ENCODE results near the gene TOM1L2.

TOM1L2 gene

GRCh38 chr17:17846003-17846402 lies 126.2 kb downstream of the TOM1L2 start:
- DNase-seq = no peak

- no peak for DNase-seq
Measured at GRCh38 chr17:17845046-17845775, 127.0 kb downstream of the TOM1L2 start.

- DNase-seq = no peak
Measured at GRCh38 chr17:17844500-17844899, 127.7 kb downstream of the TOM1L2 start.

GRCh38 chr17:17844079-17844478 lies 128.1 kb downstream of the TOM1L2 start:
- DNase-seq = no peak

GRCh38 chr17:17843096-17843495 lies 129.1 kb downstream of the TOM1L2 start:
- DNase-seq = no peak

GRCh38 chr17:17842111-17842876 lies 129.9 kb downstream of the TOM1L2 start:
- no peak for DNase-seq

GRCh38 chr17:17841601-17842025 lies 130.6 kb downstream of the TOM1L2 start:
- DNase-seq = no peak

GRCh38 chr17:17840751-17841591 lies 131.2 kb downstream of the TOM1L2 start:
- no peak for DNase-seq

GRCh38 chr17:17839791-17840707 lies 132.2 kb downstream of the TOM1L2 start:
- DNase-seq = peak; percentile 28 to 69 (median 41)

GRCh38 chr17:17837966-17838962 lies 133.9 kb downstream of the TOM1L2 start:
- no peak for DNase-seq

GRCh38 chr17:17837380-17837821 lies 134.8 kb downstream of the TOM1L2 start:
- no peak for DNase-seq

GRCh38 chr17:17836818-17837379 lies 135.3 kb downstream of the TOM1L2 start, which contains the start of gene SREBF1:
SREBF1 (minus strand) TSS chr17:17836986; CDS start chr17:17836817, 169 bp downstream.
- peak in 2 of 4 experiments; percentile 23 to 49 for DNase-seq

- DNase-seq = peak; percentile 84 to 95 (median 90)
Measured at GRCh38 chr17:17836250-17836817, 135.9 kb downstream of the TOM1L2 start.

GRCh38 chr17:17835415-17836249 lies 136.6 kb downstream of the TOM1L2 start:
- DNase-seq = no peak

GRCh38 chr17:17834974-17835373 lies 137.2 kb downstream of the TOM1L2 start:
- no peak for DNase-seq

GRCh38 chr17:17833658-17834357 lies 138.4 kb downstream of the TOM1L2 start:
- DNase-seq = no peak

GRCh38 chr17:17832032-17832363 lies 140.2 kb downstream of the TOM1L2 start:
- no peak for DNase-seq

Data from activated naive CD4-positive, alpha-beta T cell (primary cell).